Neural crest cell (in vitro differentiated cells): ENCODE measurements around the gene LRRN2. TPM values are rescaled to one million over a fixed set of nuclear protein-coding genes. Genes with fewer than 3 reads are reported as not detected.

Experiments used
- DNase-seq: peaks from one replicate; pipeline ENCODE4 v3.0.0; 2021; ENCODE audit warnings: low read depth, mixed read lengths, low spot score
- H3K27ac Mint-ChIP-seq: one replicate; pipeline ENCODE4 v1.8.0; 2021; ENCODE audit warnings: mild to moderate bottlenecking, mixed read lengths; ENCODE audit not compliant: unreplicated experiment
- H3K27me3 Mint-ChIP-seq: 2 replicates; pipeline ENCODE4 v1.8.0; 2021; ENCODE audit warnings: low read depth, mild to moderate bottlenecking, mixed read lengths
- H3K36me3 Mint-ChIP-seq: 2 replicates; pipeline ENCODE4 v1.8.0; 2021; ENCODE audit warnings: low read depth, mild to moderate bottlenecking, mixed read lengths
- H3K4me1 Mint-ChIP-seq: 2 replicates; pipeline ENCODE4 v1.8.0; 2021; ENCODE audit warnings: mixed read lengths
- H3K4me3 Mint-ChIP-seq: one replicate; pipeline ENCODE4 v1.8.0; 2021; ENCODE audit warnings: mild to moderate bottlenecking, mixed read lengths
- H3K9me3 Mint-ChIP-seq: 2 replicates; pipeline ENCODE4 v1.8.0; 2021; ENCODE audit warnings: mixed read lengths
- total RNA-seq: library from RNA; stranded (reverse); gene quantifications from 2 replicates; pipeline ENCODE4 v1.2.1, GENCODE V29; 2021
- TF ChIP-seq, protein P1 (sequence below): fragments of 200-600 bp; sonication (generic); conservative IDR thresholded peaks from 2 replicates; pipeline ENCODE4 v1.5.0; 2021; ENCODE audit warnings: antibody characterized with exemption, mild to moderate bottlenecking

The LRRN2 gene
- total RNA-seq, 1 donor from 2014 or later, result 5.0 TPM

DNA sequence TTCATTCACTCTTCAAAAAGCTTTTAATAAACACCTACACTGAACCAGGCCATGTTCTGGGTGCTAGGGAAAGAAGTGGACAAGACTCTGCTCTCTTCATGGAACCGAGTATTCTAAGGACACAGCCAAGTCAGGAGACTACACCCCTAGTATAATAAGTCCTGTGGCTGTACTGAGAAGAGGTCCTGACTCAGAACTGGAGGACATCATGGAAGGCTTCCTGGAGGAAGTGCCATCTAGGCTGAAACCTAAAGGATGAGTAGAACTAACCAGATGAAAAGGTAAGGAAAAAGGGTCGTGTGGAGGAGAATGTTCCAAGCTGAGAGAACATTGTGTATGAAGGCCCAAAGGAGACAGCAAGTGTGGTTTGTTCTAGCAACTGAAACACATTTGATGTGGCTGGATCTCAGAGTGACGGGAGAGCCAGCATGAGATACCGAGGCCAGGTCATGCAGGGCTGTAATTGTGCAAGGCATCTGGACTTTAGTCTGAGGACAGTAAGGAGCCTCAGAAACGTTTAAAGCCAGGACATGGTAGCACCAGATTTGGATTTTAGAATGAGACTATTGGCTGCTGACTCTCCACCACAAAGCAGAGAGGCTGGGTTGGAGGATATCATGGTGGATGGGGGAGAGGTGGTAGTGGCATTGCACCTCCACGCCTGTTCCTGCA lies 82.5 kb downstream of the LRRN2 start:
- TF ChIP-seq, protein P1, sequence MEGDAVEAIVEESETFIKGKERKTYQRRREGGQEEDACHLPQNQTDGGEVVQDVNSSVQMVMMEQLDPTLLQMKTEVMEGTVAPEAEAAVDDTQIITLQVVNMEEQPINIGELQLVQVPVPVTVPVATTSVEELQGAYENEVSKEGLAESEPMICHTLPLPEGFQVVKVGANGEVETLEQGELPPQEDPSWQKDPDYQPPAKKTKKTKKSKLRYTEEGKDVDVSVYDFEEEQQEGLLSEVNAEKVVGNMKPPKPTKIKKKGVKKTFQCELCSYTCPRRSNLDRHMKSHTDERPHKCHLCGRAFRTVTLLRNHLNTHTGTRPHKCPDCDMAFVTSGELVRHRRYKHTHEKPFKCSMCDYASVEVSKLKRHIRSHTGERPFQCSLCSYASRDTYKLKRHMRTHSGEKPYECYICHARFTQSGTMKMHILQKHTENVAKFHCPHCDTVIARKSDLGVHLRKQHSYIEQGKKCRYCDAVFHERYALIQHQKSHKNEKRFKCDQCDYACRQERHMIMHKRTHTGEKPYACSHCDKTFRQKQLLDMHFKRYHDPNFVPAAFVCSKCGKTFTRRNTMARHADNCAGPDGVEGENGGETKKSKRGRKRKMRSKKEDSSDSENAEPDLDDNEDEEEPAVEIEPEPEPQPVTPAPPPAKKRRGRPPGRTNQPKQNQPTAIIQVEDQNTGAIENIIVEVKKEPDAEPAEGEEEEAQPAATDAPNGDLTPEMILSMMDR, result no peak
- Mint-ChIP-seq H3K36me3 (no peaks in the 10 kb centered on the region), H3K4me3 (no peak overlapping the region), H3K4me1 (peaks cover 12% of the 10 kb centered on the region), H3K27ac (no peak overlapping the region), H3K9me3 (no peaks in the 10 kb centered on the region), H3K27me3 (no peaks in the 10 kb centered on the region)
- no peak for DNase-seq

- DNase-seq, result no peak
- Mint-ChIP-seq H3K27me3 (no peaks in the 10 kb centered on the region), H3K36me3 (no peaks in the 10 kb centered on the region), H3K27ac (no peak overlapping the region), H3K4me3 (no peak overlapping the region), H3K9me3 (no peaks in the 10 kb centered on the region), H3K4me1 (peaks cover 12% of the 10 kb centered on the region)
- TF ChIP-seq, protein P1, result no peak
Measured at GRCh38 chr1:204602111-204602579, 83.4 kb downstream of the LRRN2 start.

GRCh38 chr1:204600968-204601367 lies 84.6 kb downstream of the LRRN2 start:
- no peak for DNase-seq
- no peak overlapping the region for H3K27ac Mint-ChIP-seq
- H3K4me1 Mint-ChIP-seq, result peaks cover 12% of the 10 kb centered on the region
- H3K9me3 Mint-ChIP-seq, result no peaks in the 10 kb centered on the region
- H3K4me3 Mint-ChIP-seq, result no peak overlapping the region
- no peaks in the 10 kb centered on the region for H3K27me3 Mint-ChIP-seq
- TF ChIP-seq, protein P1, result no peak
- H3K36me3 Mint-ChIP-seq, result no peaks in the 10 kb centered on the region

GRCh38 chr1:204600203-204600602 lies 85.3 kb downstream of the LRRN2 start:
- no peak for DNase-seq
- Mint-ChIP-seq H3K36me3 (no peaks in the 10 kb centered on the region), H3K27me3 (no peaks in the 10 kb centered on the region), H3K9me3 (no peaks in the 10 kb centered on the region), H3K4me1 (peaks cover 12% of the 10 kb centered on the region), H3K27ac (no peak overlapping the region), H3K4me3 (no peak overlapping the region)
- TF ChIP-seq, protein P1, result no peak

DNA sequence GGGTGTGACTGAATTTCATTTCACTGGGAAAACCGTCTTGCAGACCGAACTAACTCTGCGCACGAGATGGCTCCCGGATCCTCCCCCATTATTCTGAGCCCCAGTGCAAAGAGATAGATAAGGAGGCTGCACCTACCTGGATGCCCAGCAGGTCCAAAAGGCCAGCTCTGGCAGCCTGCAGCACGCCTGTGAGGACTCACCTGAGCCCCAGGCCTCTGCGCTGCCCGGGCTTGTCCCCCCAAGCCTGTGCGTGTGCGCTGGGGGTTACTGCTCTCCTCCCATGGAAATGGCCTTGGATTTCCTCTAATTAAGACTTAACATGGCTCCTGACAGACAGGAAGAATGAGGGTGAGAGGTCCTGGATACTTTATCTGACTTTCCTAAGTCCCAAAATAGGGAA lies 85.9 kb downstream of the LRRN2 start:
- TF ChIP-seq, protein P1, result no peak
- Mint-ChIP-seq H3K4me3 (no peak overlapping the region), H3K4me1 (peaks cover 12% of the 10 kb centered on the region), H3K9me3 (no peaks in the 10 kb centered on the region), H3K27me3 (no peaks in the 10 kb centered on the region), H3K27ac (no peak overlapping the region), H3K36me3 (no peaks in the 10 kb centered on the region)
- DNase-seq, result no peak
